ENCODE data around the gene KRTAP20-3. TPM values are rescaled to one million over a fixed set of nuclear protein-coding genes. Genes with fewer than 3 reads are reported as not detected.

Gene KRTAP20-3
- total and polyA plus RNA-seq, 2 experiments from 2014 or later, result not detected

DNA sequence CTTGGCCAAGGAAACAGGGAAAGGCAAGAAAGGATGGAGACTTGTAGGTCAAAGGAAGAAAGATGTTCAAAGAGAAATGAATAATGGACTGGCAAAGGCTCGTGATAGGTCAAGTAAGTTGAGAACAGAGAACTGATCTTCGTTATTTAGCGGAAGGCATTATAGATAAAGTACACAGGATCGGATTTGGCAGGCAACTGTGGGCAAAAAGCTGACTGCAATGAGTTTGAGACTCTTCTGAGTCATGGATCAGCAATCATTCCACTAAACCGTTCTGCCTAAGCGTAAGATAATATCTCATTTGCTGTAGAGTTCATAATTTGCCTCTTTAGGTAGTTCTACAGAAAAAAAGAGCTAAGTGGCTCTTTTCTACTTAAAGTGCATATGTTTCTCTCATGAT, 41.8 kb downstream of the KRTAP20-3 start (continued):
- TF ChIP-seq POLR2AphosphoS5 (IDR thresholded peaks at IDR 0.05; ENCODE audit: low read depth) (no peak), JUNB (IDR thresholded peaks at IDR 0.05; ENCODE audit: unreplicated experiment) (no peak), ZNF331 (CRISPR knock-in tag; IDR thresholded peaks at IDR 0.05; ENCODE audit: low read depth) (no peak), CREB1 (CRISPR knock-in tag; IDR thresholded peaks at IDR 0.05; ENCODE audit: low read depth) (no peak), EZH2phosphoT487 (IDR thresholded peaks at IDR 0.05; ENCODE audit: unreplicated experiment) (no peak)

DNA sequence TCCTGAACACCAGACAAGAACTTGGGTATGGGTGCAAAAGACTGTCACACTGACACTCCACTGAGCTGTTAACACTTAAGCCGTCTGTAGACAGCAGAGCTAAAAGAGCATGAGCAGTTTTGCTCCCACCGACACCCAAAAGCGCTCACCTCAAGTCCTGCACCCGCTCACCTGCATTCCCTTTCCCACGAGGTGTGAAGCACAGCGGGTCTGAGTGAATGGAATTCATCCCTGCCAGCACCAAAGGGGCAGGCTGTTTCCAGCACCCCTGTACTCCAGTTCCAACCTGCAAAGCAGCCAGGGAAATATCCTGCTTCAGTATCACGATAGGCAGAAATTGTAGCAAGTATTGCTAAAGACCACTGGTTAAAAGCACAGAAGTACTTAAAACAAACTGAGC, 47.2 kb downstream of the KRTAP20-3 start:
- H3K4me2 ChIP-seq, result no peak overlapping the region
- no peaks in the 10 kb centered on the region for H3F3A ChIP-seq (replicated peaks; ENCODE audit: low read depth)
- Mint-ChIP-seq H3K4me1 (peaks cover 18% of the 10 kb centered on the region), H3K27me3 (ENCODE audit: insufficient read depth, low read depth, poor library complexity) (peaks cover 2% of the 10 kb centered on the region), H3K9me3 (no peaks in the 10 kb centered on the region), H3K27ac (peak overlapping the region; percentile 27; the same call in 1 of the 2 replicates), H3K36me3 (ENCODE audit: low read depth) (no peaks in the 10 kb centered on the region), H3K4me3 (no peak overlapping the region)
- H3K27me3 ChIP-seq (ENCODE audit: insufficient read depth), result no peaks in the 10 kb centered on the region
- peaks cover 11% of the 10 kb centered on the region; the same call in 1 of the 2 replicates for H3K4me1 ChIP-seq (ENCODE audit: insufficient read depth)
- H3K4me3 ChIP-seq, result no peak overlapping the region
- H4K20me1 ChIP-seq (replicated peaks; ENCODE audit: insufficient read depth), result no peaks in the 10 kb centered on the region
- no peak overlapping the region for H3K27ac ChIP-seq (ENCODE audit: low read depth)
- no peaks in the 10 kb centered on the region for H3K79me2 ChIP-seq (replicated peaks; ENCODE audit: insufficient read depth)
- no peaks in the 10 kb centered on the region for H3K9me2 ChIP-seq (ENCODE audit: insufficient read depth)
- peak; percentile 20 for DNase-seq (ENCODE audit: low spot score)
- no peak overlapping the region for H2AFZ ChIP-seq
- H3K36me3 ChIP-seq (ENCODE audit: insufficient read depth), result no peaks in the 10 kb centered on the region
- TF ChIP-seq POLR2AphosphoS5 (IDR thresholded peaks at IDR 0.05; ENCODE audit: low read depth) (no peak), NANOG (IDR thresholded peaks at IDR 0.05; ENCODE audit: borderline replicate concordance) (no peak), ZNF114 (CRISPR knock-in tag; IDR thresholded peaks at IDR 0.05) (no peak), JUNB (IDR thresholded peaks at IDR 0.05; ENCODE audit: unreplicated experiment) (no peak)
- ATAC-seq, result peak; percentile 80

Small RNAs within 50 kb of the gene (small RNA-seq; reads per million reads assigned to genes)
- not detected for gene KRTAP20-1 (ENCODE audit: low replicate concordance)
- not detected for gene KRTAP20-3 (ENCODE audit: low replicate concordance)
- not detected for gene KRTAP20-4 (ENCODE audit: low replicate concordance)
- gene KRTAP22-1 (ENCODE audit: low replicate concordance), result not detected

Other genes with a start within 250 kb of the KRTAP20-3 start
- gene KRTAP13-1, start 246.8 kb upstream of the KRTAP20-3 start, total RNA-seq (2014; rRNA removed; shearing (Covaris generic)), result not detected in 2 replicates
- not detected in 2 replicates for gene KRTAP13-1, start 246.8 kb upstream of the KRTAP20-3 start, polyA plus RNA-seq (2016; fragmentation: Nextera tagmentation; extraction: Ambion mirVana)
- not detected in 2 replicates for gene KRTAP13-3, start 216.9 kb upstream of the KRTAP20-3 start, total RNA-seq (2014; rRNA removed; shearing (Covaris generic))
- not detected in 2 replicates for gene KRTAP13-3, start 216.9 kb upstream of the KRTAP20-3 start, polyA plus RNA-seq (2016; fragmentation: Nextera tagmentation; extraction: Ambion mirVana)
- not detected in 2 replicates for gene KRTAP13-4, start 212.6 kb upstream of the KRTAP20-3 start, total RNA-seq (2014; rRNA removed; shearing (Covaris generic))
- gene KRTAP13-4, start 212.6 kb upstream of the KRTAP20-3 start, polyA plus RNA-seq (2016; fragmentation: Nextera tagmentation; extraction: Ambion mirVana), result not detected in 2 replicates
- not detected in 2 replicates for gene KRTAP15-1, start 202.6 kb upstream of the KRTAP20-3 start, total RNA-seq (2014; rRNA removed; shearing (Covaris generic))
- gene KRTAP15-1, start 202.6 kb upstream of the KRTAP20-3 start, polyA plus RNA-seq (2016; fragmentation: Nextera tagmentation; extraction: Ambion mirVana), result not detected in 2 replicates
- gene KRTAP19-1, start 162.5 kb upstream of the KRTAP20-3 start, total RNA-seq (2014; rRNA removed; shearing (Covaris generic)), result not detected in 2 replicates
- not detected in 2 replicates for gene KRTAP19-1, start 162.5 kb upstream of the KRTAP20-3 start, polyA plus RNA-seq (2016; fragmentation: Nextera tagmentation; extraction: Ambion mirVana)
- not detected in 2 replicates for gene KRTAP19-2, start 155.4 kb upstream of the KRTAP20-3 start, total RNA-seq (2014; rRNA removed; shearing (Covaris generic))
- not detected in 2 replicates for gene KRTAP19-2, start 155.4 kb upstream of the KRTAP20-3 start, polyA plus RNA-seq (2016; fragmentation: Nextera tagmentation; extraction: Ambion mirVana)
- gene KRTAP19-3, start 150.9 kb upstream of the KRTAP20-3 start, total RNA-seq (2014; rRNA removed; shearing (Covaris generic)), result not detected in 2 replicates
- not detected in 2 replicates for gene KRTAP19-3, start 150.9 kb upstream of the KRTAP20-3 start, polyA plus RNA-seq (2016; fragmentation: Nextera tagmentation; extraction: Ambion mirVana)
- gene KRTAP19-4, start 145.7 kb upstream of the KRTAP20-3 start, total RNA-seq (2014; rRNA removed; shearing (Covaris generic)), result not detected in 2 replicates
- not detected in 2 replicates for gene KRTAP19-4, start 145.7 kb upstream of the KRTAP20-3 start, polyA plus RNA-seq (2016; fragmentation: Nextera tagmentation; extraction: Ambion mirVana)
- gene KRTAP19-5, start 140.7 kb upstream of the KRTAP20-3 start, total RNA-seq (2014; rRNA removed; shearing (Covaris generic)), result not detected in 2 replicates
- not detected in 2 replicates for gene KRTAP19-5, start 140.7 kb upstream of the KRTAP20-3 start, polyA plus RNA-seq (2016; fragmentation: Nextera tagmentation; extraction: Ambion mirVana)
- not detected in 2 replicates for gene KRTAP19-6, start 101.0 kb upstream of the KRTAP20-3 start, total RNA-seq (2014; rRNA removed; shearing (Covaris generic))
- not detected in 2 replicates for gene KRTAP19-6, start 101.0 kb upstream of the KRTAP20-3 start, polyA plus RNA-seq (2016; fragmentation: Nextera tagmentation; extraction: Ambion mirVana)
- not detected in 2 replicates for gene KRTAP19-7, start 81.5 kb upstream of the KRTAP20-3 start, total RNA-seq (2014; rRNA removed; shearing (Covaris generic))
- not detected in 2 replicates for gene KRTAP19-7, start 81.5 kb upstream of the KRTAP20-3 start, polyA plus RNA-seq (2016; fragmentation: Nextera tagmentation; extraction: Ambion mirVana)
- not detected in 2 replicates for gene KRTAP22-2, start 52.5 kb upstream of the KRTAP20-3 start, total RNA-seq (2014; rRNA removed; shearing (Covaris generic))
- gene KRTAP22-2, start 52.5 kb upstream of the KRTAP20-3 start, polyA plus RNA-seq (2016; fragmentation: Nextera tagmentation; extraction: Ambion mirVana), result not detected in 2 replicates
- gene KRTAP6-3, start 50.4 kb upstream of the KRTAP20-3 start, total RNA-seq (2014; rRNA removed; shearing (Covaris generic)), result not detected in 2 replicates
- gene KRTAP6-3, start 50.4 kb upstream of the KRTAP20-3 start, polyA plus RNA-seq (2016; fragmentation: Nextera tagmentation; extraction: Ambion mirVana), result not detected in 2 replicates
- not detected in 2 replicates for gene KRTAP6-2, start 44.0 kb upstream of the KRTAP20-3 start, total RNA-seq (2014; rRNA removed; shearing (Covaris generic))
- not detected in 2 replicates for gene KRTAP6-2, start 44.0 kb upstream of the KRTAP20-3 start, polyA plus RNA-seq (2016; fragmentation: Nextera tagmentation; extraction: Ambion mirVana)
- gene KRTAP22-1, start 41.8 kb upstream of the KRTAP20-3 start, total RNA-seq (2014; rRNA removed; shearing (Covaris generic)), result not detected in 2 replicates
- gene KRTAP22-1, start 41.8 kb upstream of the KRTAP20-3 start, polyA plus RNA-seq (2016; fragmentation: Nextera tagmentation; extraction: Ambion mirVana), result not detected in 2 replicates
- gene KRTAP6-1, start 28.9 kb upstream of the KRTAP20-3 start, total RNA-seq (2014; rRNA removed; shearing (Covaris generic)), result not detected in 2 replicates
- gene KRTAP6-1, start 28.9 kb upstream of the KRTAP20-3 start, polyA plus RNA-seq (2016; fragmentation: Nextera tagmentation; extraction: Ambion mirVana), result not detected in 2 replicates
- gene KRTAP20-1, start 26.4 kb upstream of the KRTAP20-3 start, total RNA-seq (2014; rRNA removed; shearing (Covaris generic)), result not detected in 2 replicates
- not detected in 2 replicates for gene KRTAP20-1, start 26.4 kb upstream of the KRTAP20-3 start, polyA plus RNA-seq (2016; fragmentation: Nextera tagmentation; extraction: Ambion mirVana)
- not detected in 2 replicates for gene KRTAP20-4, start 22.2 kb upstream of the KRTAP20-3 start, total RNA-seq (2014; rRNA removed; shearing (Covaris generic))
- not detected in 2 replicates for gene KRTAP20-4, start 22.2 kb upstream of the KRTAP20-3 start, polyA plus RNA-seq (2016; fragmentation: Nextera tagmentation; extraction: Ambion mirVana)
- gene KRTAP20-2, start 7.7 kb upstream of the KRTAP20-3 start, total RNA-seq (2014; rRNA removed; shearing (Covaris generic)), result not detected in 2 replicates
- gene KRTAP20-2, start 7.7 kb upstream of the KRTAP20-3 start, polyA plus RNA-seq (2016; fragmentation: Nextera tagmentation; extraction: Ambion mirVana), result not detected in 2 replicates
- not detected in 2 replicates for gene KRTAP21-3, start 75.9 kb downstream of the KRTAP20-3 start, total RNA-seq (2014; rRNA removed; shearing (Covaris generic))
- not detected in 2 replicates for gene KRTAP21-3, start 75.9 kb downstream of the KRTAP20-3 start, polyA plus RNA-seq (2016; fragmentation: Nextera tagmentation; extraction: Ambion mirVana)
- gene KRTAP21-2, start 104.4 kb downstream of the KRTAP20-3 start, total RNA-seq (2014; rRNA removed; shearing (Covaris generic)), result not detected in 2 replicates
- gene KRTAP21-2, start 104.4 kb downstream of the KRTAP20-3 start, polyA plus RNA-seq (2016; fragmentation: Nextera tagmentation; extraction: Ambion mirVana), result not detected in 2 replicates
- gene KRTAP21-1, start 112.6 kb downstream of the KRTAP20-3 start, total RNA-seq (2014; rRNA removed; shearing (Covaris generic)), result not detected in 2 replicates
- not detected in 2 replicates for gene KRTAP21-1, start 112.6 kb downstream of the KRTAP20-3 start, polyA plus RNA-seq (2016; fragmentation: Nextera tagmentation; extraction: Ambion mirVana)
- gene KRTAP8-1, start 170.4 kb downstream of the KRTAP20-3 start, total RNA-seq (2014; rRNA removed; shearing (Covaris generic)), result not detected in 2 replicates
- gene KRTAP8-1, start 170.4 kb downstream of the KRTAP20-3 start, polyA plus RNA-seq (2016; fragmentation: Nextera tagmentation; extraction: Ambion mirVana), result not detected in 2 replicates
- not detected in 2 replicates for gene KRTAP7-1, start 186.9 kb downstream of the KRTAP20-3 start, total RNA-seq (2014; rRNA removed; shearing (Covaris generic))
- gene KRTAP7-1, start 186.9 kb downstream of the KRTAP20-3 start, polyA plus RNA-seq (2016; fragmentation: Nextera tagmentation; extraction: Ambion mirVana), result not detected in 2 replicates
- not detected in 2 replicates for gene KRTAP11-1, start 238.7 kb downstream of the KRTAP20-3 start, total RNA-seq (2014; rRNA removed; shearing (Covaris generic))
- gene KRTAP11-1, start 238.7 kb downstream of the KRTAP20-3 start, polyA plus RNA-seq (2016; fragmentation: Nextera tagmentation; extraction: Ambion mirVana), result not detected in 2 replicates

Data from GM23338 (cell line).